ENCODE results near the gene CEACAM19. TPM values are rescaled to one million over a fixed set of nuclear protein-coding genes. Genes with fewer than 3 reads are reported as not detected.
"Not testable (repeated sequence)": the region's sequence is repeated elsewhere in the genome, so short reads cannot be mapped to it uniquely, and the experiment has no call there.

The CEACAM19 gene
- polyA plus RNA-seq, 4 donors: 9.1 to 30.9 (median 20.1) TPM

- DNase-seq (ENCODE audit: low read depth in 4 of 4, low spot score in 2 of 4): no peak
Observed at GRCh38 chr19:44698492-44699201, 27.4 kb downstream of the CEACAM19 start, which contains the start of gene CEACAM16. Gene CEACAM16 (plus strand): TSS chr19:44699151. CDS start chr19:44701457, 2,306 bp downstream.

GRCh38 chr19:44700547-44700946 lies 29.3 kb downstream of the CEACAM19 start:
- no peak for DNase-seq (ENCODE audit: low read depth in 4 of 4, low spot score in 2 of 4)

- DNase-seq (ENCODE audit: low read depth in 4 of 4, low spot score in 2 of 4): no peak
Observed at GRCh38 chr19:44701228-44701627, 29.9 kb downstream of the CEACAM19 start.

- DNase-seq (ENCODE audit: low read depth in 4 of 4, low spot score in 2 of 4): no peak
Observed at GRCh38 chr19:44702551-44703176, 31.4 kb downstream of the CEACAM19 start.

GRCh38 chr19:44703336-44704078 lies 32.2 kb downstream of the CEACAM19 start:
- no peak for DNase-seq (ENCODE audit: low read depth in 4 of 4, low spot score in 2 of 4)

- DNase-seq (ENCODE audit: low read depth in 4 of 4, low spot score in 2 of 4): no peak
Observed at GRCh38 chr19:44704982-44705381, 33.7 kb downstream of the CEACAM19 start.

- no peak for DNase-seq (ENCODE audit: low read depth in 4 of 4, low spot score in 2 of 4)
Observed at GRCh38 chr19:44705502-44706010, 34.3 kb downstream of the CEACAM19 start.

- no peak for DNase-seq (ENCODE audit: low read depth in 4 of 4, low spot score in 2 of 4)
Observed at GRCh38 chr19:44706506-44707236, 35.4 kb downstream of the CEACAM19 start.

- DNase-seq (ENCODE audit: low read depth in 4 of 4, low spot score in 2 of 4): no peak
Observed at GRCh38 chr19:44707794-44708193, 36.5 kb downstream of the CEACAM19 start.

- no peak for DNase-seq (ENCODE audit: low read depth in 4 of 4, low spot score in 2 of 4)
Observed at GRCh38 chr19:44708940-44709339, 37.7 kb downstream of the CEACAM19 start.

GRCh38 chr19:44709434-44710266 lies 38.4 kb downstream of the CEACAM19 start:
- not testable (repeated sequence) for DNase-seq (ENCODE audit: low read depth in 4 of 4, low spot score in 2 of 4)

GRCh38 chr19:44710483-44710882 lies 39.2 kb downstream of the CEACAM19 start:
- no peak for DNase-seq (ENCODE audit: low read depth in 4 of 4, low spot score in 2 of 4)

- DNase-seq (ENCODE audit: low read depth in 4 of 4, low spot score in 2 of 4): no peak
Observed at GRCh38 chr19:44712864-44713515, 41.7 kb downstream of the CEACAM19 start.

- no peak for DNase-seq (ENCODE audit: low read depth in 4 of 4, low spot score in 2 of 4)
Observed at GRCh38 chr19:44714597-44715169, 43.4 kb downstream of the CEACAM19 start.

GRCh38 chr19:44717603-44718002 lies 46.3 kb downstream of the CEACAM19 start:
- DNase-seq (ENCODE audit: low read depth in 4 of 4, low spot score in 2 of 4): no peak

- DNase-seq (ENCODE audit: low read depth in 4 of 4, low spot score in 2 of 4): peak; percentile 69 to 93 (median 78)
Observed at GRCh38 chr19:44718441-44719261, 47.4 kb downstream of the CEACAM19 start.

GRCh38 chr19:44719262-44719701 lies 48.0 kb downstream of the CEACAM19 start:
- DNase-seq (ENCODE audit: low read depth in 4 of 4, low spot score in 2 of 4): no peak

GRCh38 chr19:44720396-44720795 lies 49.1 kb downstream of the CEACAM19 start:
- not testable (repeated sequence) for DNase-seq (ENCODE audit: low read depth in 4 of 4, low spot score in 2 of 4)

Data from left renal cortex interstitium (tissue), 4 donors.